Nephron (organoid): Measurements from ENCODE around the gene HOXD10.

ENCODE experiments used
- H3K27ac Mint-ChIP-seq, 3 experiments: 2 replicates each; pipeline ENCODE4 v1.8.0; 2020; ENCODE audit warnings: mixed read lengths in 3 of 3, mild to moderate bottlenecking in 2 of 3, moderate library complexity in 1 of 3
- H3K27me3 Mint-ChIP-seq: 2 replicates; pipeline ENCODE4 v1.8.0; 2021; ENCODE audit warnings: low read depth, mild to moderate bottlenecking, moderate library complexity, mixed read lengths
- H3K36me3 Mint-ChIP-seq: 2 replicates; pipeline ENCODE4 v1.8.0; 2020; ENCODE audit warnings: low read depth, mixed read lengths
- H3K4me1 Mint-ChIP-seq: 2 replicates; pipeline ENCODE4 v1.8.0; 2020; ENCODE audit warnings: mixed read lengths
- H3K4me3 Mint-ChIP-seq, 3 experiments: 2 replicates each; pipeline ENCODE4 v1.8.0; 2020; ENCODE audit warnings: mild to moderate bottlenecking in 3 of 3, mixed read lengths in 3 of 3, moderate library complexity in 2 of 3
- H3K9me3 Mint-ChIP-seq: 2 replicates; pipeline ENCODE4 v1.8.0; 2020; ENCODE audit warnings: mixed read lengths
- TF ChIP-seq, protein P1 (sequence below), 3 experiments: fragments of 200-600 bp; sonication (generic); IDR thresholded peaks; one replicate each; pipeline ENCODE4 v1.5.0; 2021; ENCODE audit warnings: antibody characterized with exemption in 3 of 3; ENCODE audit not compliant: unreplicated experiment in 3 of 3

Gene HOXD10

DNA sequence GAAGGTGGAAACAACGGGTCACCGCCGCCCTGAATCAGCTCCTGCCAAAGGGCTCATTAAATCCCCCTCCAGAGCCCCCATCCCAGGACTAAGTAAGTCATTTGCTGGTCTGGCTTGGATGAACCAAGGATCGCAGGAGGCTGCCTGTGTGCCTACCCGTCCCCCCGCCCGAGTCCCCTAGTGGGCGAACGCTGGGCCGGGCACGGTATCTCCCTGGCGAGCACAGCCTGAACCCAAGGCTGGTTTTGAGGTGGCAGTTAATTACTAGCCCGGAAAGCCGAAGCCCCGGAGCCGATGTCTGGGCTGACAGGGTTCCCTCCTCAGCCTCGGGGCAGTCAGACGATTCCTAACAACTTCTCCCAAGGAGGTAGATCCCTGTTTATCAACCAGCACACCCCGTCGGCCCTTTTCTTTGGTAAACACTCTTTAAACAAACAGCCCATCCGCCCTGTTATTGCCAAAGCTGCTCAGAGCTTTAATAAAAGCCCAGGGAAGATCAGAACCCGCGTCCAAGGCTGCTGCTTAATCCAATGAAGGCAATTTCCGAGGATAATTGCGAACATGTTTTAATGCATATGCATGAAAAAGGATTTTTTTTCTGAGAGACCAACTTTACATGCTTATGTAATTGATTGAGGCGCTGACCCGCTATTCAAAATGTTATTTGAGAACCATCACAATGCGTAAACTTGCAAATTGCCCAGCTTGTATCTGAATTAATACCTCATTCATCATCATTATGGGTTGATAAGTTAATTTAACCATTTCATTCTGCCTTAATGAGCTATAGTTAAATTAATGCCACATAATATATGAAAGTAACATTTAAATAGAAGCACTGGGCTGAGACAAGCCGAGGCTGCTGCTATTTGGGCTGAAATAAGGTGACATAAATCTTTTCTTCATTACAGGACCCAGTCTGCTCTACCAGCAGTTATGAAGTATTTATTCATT, 43.4 kb upstream of the HOXD10 start:
- peaks cover 6% of the 10 kb centered on the region for H3K9me3 Mint-ChIP-seq
- H3K36me3 Mint-ChIP-seq, result no peaks in the 10 kb centered on the region
- H3K27me3 Mint-ChIP-seq, result peaks cover 97% of the 10 kb centered on the region
- H3K4me3 Mint-ChIP-seq, result no peak overlapping the region
- no peaks in the 10 kb centered on the region for H3K4me1 Mint-ChIP-seq
- no peak overlapping the region for H3K27ac Mint-ChIP-seq
- TF ChIP-seq, protein P1, sequence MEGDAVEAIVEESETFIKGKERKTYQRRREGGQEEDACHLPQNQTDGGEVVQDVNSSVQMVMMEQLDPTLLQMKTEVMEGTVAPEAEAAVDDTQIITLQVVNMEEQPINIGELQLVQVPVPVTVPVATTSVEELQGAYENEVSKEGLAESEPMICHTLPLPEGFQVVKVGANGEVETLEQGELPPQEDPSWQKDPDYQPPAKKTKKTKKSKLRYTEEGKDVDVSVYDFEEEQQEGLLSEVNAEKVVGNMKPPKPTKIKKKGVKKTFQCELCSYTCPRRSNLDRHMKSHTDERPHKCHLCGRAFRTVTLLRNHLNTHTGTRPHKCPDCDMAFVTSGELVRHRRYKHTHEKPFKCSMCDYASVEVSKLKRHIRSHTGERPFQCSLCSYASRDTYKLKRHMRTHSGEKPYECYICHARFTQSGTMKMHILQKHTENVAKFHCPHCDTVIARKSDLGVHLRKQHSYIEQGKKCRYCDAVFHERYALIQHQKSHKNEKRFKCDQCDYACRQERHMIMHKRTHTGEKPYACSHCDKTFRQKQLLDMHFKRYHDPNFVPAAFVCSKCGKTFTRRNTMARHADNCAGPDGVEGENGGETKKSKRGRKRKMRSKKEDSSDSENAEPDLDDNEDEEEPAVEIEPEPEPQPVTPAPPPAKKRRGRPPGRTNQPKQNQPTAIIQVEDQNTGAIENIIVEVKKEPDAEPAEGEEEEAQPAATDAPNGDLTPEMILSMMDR (IDR thresholded peaks at IDR 0.05; ENCODE audit: unreplicated experiment in 3 of 3), result no peak

DNA sequence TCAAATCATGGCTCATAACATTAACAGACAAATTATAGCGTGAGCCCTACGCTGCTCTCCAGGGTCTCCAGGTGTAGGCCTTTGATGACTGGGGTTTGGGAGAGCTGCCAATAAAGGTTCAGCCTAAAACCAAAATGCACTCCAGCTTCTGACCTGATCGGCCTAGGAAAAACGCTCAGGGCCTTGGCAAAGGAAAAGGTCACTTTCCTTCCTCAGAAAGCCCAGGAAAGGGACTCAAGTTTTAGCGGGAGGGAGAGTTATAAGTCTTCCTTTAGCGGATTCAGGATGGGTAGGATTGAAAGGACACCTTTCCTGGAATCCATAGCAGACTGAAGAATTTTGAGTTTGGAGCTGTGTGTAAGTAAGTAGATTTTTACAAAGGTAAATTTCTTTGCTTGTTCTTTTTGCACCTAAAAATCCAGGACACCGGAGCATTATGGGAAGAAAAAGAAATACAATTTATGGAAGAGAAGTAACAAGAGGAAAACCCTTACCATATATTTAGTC, 41.6 kb upstream of the HOXD10 start:
- H3K4me3 Mint-ChIP-seq, result peak overlapping the region in 1 of 3 experiments; percentile 43
- TF ChIP-seq, protein P1 (IDR thresholded peaks at IDR 0.05; ENCODE audit: unreplicated experiment in 3 of 3), result no peak
- H3K9me3 Mint-ChIP-seq, result peaks cover 2% of the 10 kb centered on the region
- peaks cover 11% of the 10 kb centered on the region for H3K4me1 Mint-ChIP-seq
- H3K27me3 Mint-ChIP-seq, result peaks cover 97% of the 10 kb centered on the region
- H3K27ac Mint-ChIP-seq, result no peak overlapping the region
- H3K36me3 Mint-ChIP-seq, result no peaks in the 10 kb centered on the region

DNA sequence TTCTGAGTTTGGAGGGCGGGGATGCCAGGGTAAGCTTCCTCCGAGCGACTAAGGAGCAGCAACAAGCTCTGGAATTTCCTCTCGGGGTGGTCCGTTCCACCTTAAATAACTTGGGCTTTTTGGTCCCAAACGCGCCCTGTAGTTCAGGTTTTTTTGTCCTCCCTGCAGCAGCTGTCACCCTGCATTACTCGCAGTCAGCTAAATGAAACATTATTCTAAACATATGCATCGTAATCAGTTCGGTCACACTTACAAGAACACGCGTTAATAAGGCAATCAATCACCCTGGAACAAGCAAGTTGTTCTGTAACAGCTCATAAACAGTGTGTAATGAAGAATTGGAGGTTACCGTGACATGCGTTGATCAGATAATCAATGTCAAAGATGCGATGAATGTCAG, 41.1 kb upstream of the HOXD10 start:
- Mint-ChIP-seq H3K4me1 (peaks cover 11% of the 10 kb centered on the region), H3K36me3 (no peaks in the 10 kb centered on the region), H3K27me3 (peaks cover 97% of the 10 kb centered on the region), H3K4me3 (peak overlapping the region in 2 of 3 experiments; percentile 25 to 43), H3K27ac (no peak overlapping the region), H3K9me3 (peaks cover 2% of the 10 kb centered on the region)
- TF ChIP-seq, protein P1 (IDR thresholded peaks at IDR 0.05; ENCODE audit: unreplicated experiment in 3 of 3), result no peak

DNA sequence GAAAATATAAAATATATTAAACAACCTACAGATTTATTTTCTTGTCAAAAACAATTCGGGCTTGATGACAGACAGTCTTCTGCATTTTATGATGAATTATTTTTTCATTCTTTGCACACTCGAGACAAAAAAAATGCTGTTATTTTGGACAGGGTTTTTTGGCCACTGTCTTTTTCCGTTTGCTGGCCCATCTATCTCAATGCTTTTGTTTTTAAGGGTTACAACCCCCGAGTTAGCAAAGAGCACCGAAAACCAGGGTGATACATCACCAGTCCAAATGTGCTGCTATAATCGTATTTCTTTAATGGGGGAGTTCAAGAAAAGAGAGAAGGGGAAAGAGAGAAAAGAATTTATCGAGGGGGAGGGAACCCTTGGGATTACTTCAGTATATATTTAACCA, 40.5 kb upstream of the HOXD10 start:
- peaks cover 4% of the 10 kb centered on the region for H3K9me3 Mint-ChIP-seq
- H3K27me3 Mint-ChIP-seq, result peaks cover 97% of the 10 kb centered on the region
- no peak overlapping the region for H3K4me3 Mint-ChIP-seq
- H3K27ac Mint-ChIP-seq, result no peak overlapping the region
- TF ChIP-seq, protein P1 (IDR thresholded peaks at IDR 0.05; ENCODE audit: unreplicated experiment in 3 of 3), result no peak
- no peaks in the 10 kb centered on the region for H3K36me3 Mint-ChIP-seq
- peaks cover 14% of the 10 kb centered on the region for H3K4me1 Mint-ChIP-seq

DNA sequence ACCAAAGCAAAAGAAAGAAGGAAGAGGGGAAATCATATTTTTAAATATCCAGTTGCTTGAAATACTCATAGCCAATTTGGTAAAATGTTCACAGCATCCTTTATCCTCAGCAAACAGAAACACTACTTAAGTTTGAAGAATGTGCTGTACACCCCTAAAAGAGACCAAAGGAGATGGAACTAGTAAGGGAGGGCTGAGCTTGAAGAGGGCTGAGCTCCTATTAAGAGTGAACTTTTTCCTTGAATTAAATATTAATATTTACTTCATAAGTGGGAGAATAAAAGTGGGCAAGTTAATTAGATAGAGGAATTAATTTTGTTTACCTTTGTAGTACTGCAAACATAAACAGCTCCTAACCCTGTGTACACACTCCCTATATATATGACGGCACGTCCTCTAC, 39.8 kb upstream of the HOXD10 start:
- no peak overlapping the region for H3K4me3 Mint-ChIP-seq
- peaks cover 97% of the 10 kb centered on the region for H3K27me3 Mint-ChIP-seq
- TF ChIP-seq, protein P1 (IDR thresholded peaks at IDR 0.05; ENCODE audit: unreplicated experiment in 3 of 3), result no peak
- H3K4me1 Mint-ChIP-seq, result peaks cover 18% of the 10 kb centered on the region
- no peaks in the 10 kb centered on the region for H3K36me3 Mint-ChIP-seq
- peaks cover 3% of the 10 kb centered on the region for H3K9me3 Mint-ChIP-seq
- no peak overlapping the region for H3K27ac Mint-ChIP-seq
